MM.1S (cell line): ENCODE data around the gene GCLM.

Experiments used
- DNase-seq: peaks from one replicate; pipeline ENCODE4 v3.0.0-alpha.2; 2015
- H2AFZ ChIP-seq: fragments of 300-600 bp; sonication (generic); 2 replicates; pipeline ENCODE4 v1.6.0; 2016; ENCODE audit warnings: antibody characterized with exemption, low read length
- H3F3A ChIP-seq: fragments of 300-600 bp; sonication (generic); 2 replicates; pipeline ENCODE4 v1.6.1; 2016; ENCODE audit warnings: mild to moderate bottlenecking, antibody characterized with exemption, low read length, moderate library complexity, mixed read lengths; ENCODE audit not compliant: insufficient read depth
- H3K27ac ChIP-seq: fragments of 300-600 bp; sonication (generic); 2 replicates; pipeline ENCODE4 v1.5.1; 2016; ENCODE audit warnings: mild to moderate bottlenecking, low read length
- H3K27me3 ChIP-seq: fragments of 300-600 bp; sonication (generic); replicated peaks from 2 replicates; pipeline ENCODE4 v1.6.0; 2016; ENCODE audit warnings: low read length; ENCODE audit not compliant: insufficient read depth
- H3K36me3 ChIP-seq: fragments of 300-600 bp; sonication (generic); replicated peaks from 2 replicates; pipeline ENCODE4 v1.6.1; 2016; ENCODE audit warnings: mild to moderate bottlenecking, low read length, mixed read lengths; ENCODE audit not compliant: insufficient read depth
- H3K4me1 ChIP-seq: fragments of 300-600 bp; sonication (generic); 2 replicates; pipeline ENCODE4 v1.6.1; 2016; ENCODE audit warnings: low read length, mixed read lengths
- H3K4me2 ChIP-seq: fragments of 300-600 bp; sonication (generic); 2 replicates; pipeline ENCODE4 v1.6.0; 2016; ENCODE audit warnings: low read depth, low read length
- H3K4me3 ChIP-seq: fragments of 300-600 bp; sonication (generic); 2 replicates; pipeline ENCODE4 v1.5.1; 2016; ENCODE audit warnings: low read length, mixed read lengths
- H3K79me2 ChIP-seq: fragments of 300-600 bp; sonication (generic); 2 replicates; pipeline ENCODE4 v1.6.1; 2016; ENCODE audit warnings: mixed run types, low read length, mixed read lengths
- H3K9ac ChIP-seq: fragments of 300-600 bp; sonication (generic); 2 replicates; pipeline ENCODE4 v1.6.1; 2016; ENCODE audit warnings: low read length, mixed read lengths
- H3K9me2 ChIP-seq: fragments of 300-600 bp; sonication (generic); replicated peaks from 2 replicates; pipeline ENCODE4 v1.6.1; 2016; ENCODE audit warnings: mild to moderate bottlenecking, low read length, mixed read lengths; ENCODE audit not compliant: insufficient read depth
- H3K9me3 ChIP-seq: fragments of 300-600 bp; sonication (generic); replicated peaks from 2 replicates; pipeline ENCODE4 v1.6.1; 2016; ENCODE audit warnings: mild to moderate bottlenecking, low read length, mixed read lengths; ENCODE audit not compliant: insufficient read depth
- H4K20me1 ChIP-seq: fragments of 300-600 bp; sonication (generic); 2 replicates; pipeline ENCODE4 v1.6.1; 2016; ENCODE audit warnings: mild to moderate bottlenecking, low read length, moderate library complexity, mixed read lengths; ENCODE audit not compliant: insufficient read depth
- CTCF ChIP-seq: fragments of 300-600 bp; sonication (generic); IDR thresholded peaks from 2 replicates; pipeline ENCODE4 v1.5.1; 2016; ENCODE audit warnings: antibody characterized with exemption, low read length, mixed read lengths
- EZH2 ChIP-seq: fragments of 300-600 bp; sonication (generic); optimal IDR thresholded peaks from 2 replicates; pipeline ENCODE3; 2017; ENCODE audit warnings: low read depth, mild to moderate bottlenecking, antibody characterized with exemption, low read length, mixed read lengths
- EZH2phosphoT487 ChIP-seq: fragments of 300-600 bp; sonication (generic); IDR thresholded peaks from 2 replicates; pipeline ENCODE4 v1.6.1; 2018; ENCODE audit warnings: antibody characterized with exemption, low read length

Gene GCLM

DNA sequence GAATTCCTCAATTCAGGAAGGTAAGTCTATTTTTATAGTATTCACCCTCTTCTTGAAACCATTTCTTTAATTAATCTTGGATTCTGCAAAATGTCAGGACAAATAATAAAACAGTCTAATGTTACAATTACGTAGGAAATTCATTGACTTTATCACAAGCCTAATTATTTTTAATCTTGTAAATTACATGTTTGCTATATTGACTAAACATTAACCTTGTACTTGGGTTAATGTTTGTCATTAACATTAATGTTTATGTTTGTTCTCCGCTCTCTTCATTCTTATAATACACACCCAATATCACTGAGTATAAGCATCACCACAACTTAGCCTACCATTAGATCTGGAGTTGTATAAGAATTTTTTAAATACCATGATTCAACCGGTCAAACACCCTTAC lies 2.8 kb downstream of the GCLM start:
- Histone ChIP-seq H3K4me3 (no peak overlapping the region), H3K4me1 (peaks cover 4% of the 10 kb centered on the region; the same call in 1 of the 2 replicates), H3K79me2 (peaks cover 25% of the 10 kb centered on the region)

GRCh38 chr1:93905734-93906133 lies 3.5 kb downstream of the GCLM start:
- TF ChIP-seq EZH2 (no peak), CTCF (no peak), EZH2phosphoT487 (no peak)
- Histone ChIP-seq H2AFZ (no peak overlapping the region), H3K4me3 (no peak overlapping the region), H3K27ac (no peak overlapping the region), H3K36me3 (no peaks in the 10 kb centered on the region), H3K9ac (no peak overlapping the region), H3K4me1 (peaks cover 4% of the 10 kb centered on the region; the same call in 1 of the 2 replicates), H3K4me2 (no peak overlapping the region), H3K9me2 (no peaks in the 10 kb centered on the region), H4K20me1 (no peaks in the 10 kb centered on the region), H3K27me3 (no peaks in the 10 kb centered on the region), H3K9me3 (no peaks in the 10 kb centered on the region), H3K79me2 (peaks cover 25% of the 10 kb centered on the region), H3F3A (peaks cover 2% of the 10 kb centered on the region; the same call in 1 of the 2 replicates)
- DNase-seq: no peak

More for the DNA sequence above, 2.8 kb downstream of the GCLM start:
- H3K9me3 ChIP-seq: no peaks in the 10 kb centered on the region
- no peaks in the 10 kb centered on the region for H3K27me3 ChIP-seq
- no peaks in the 10 kb centered on the region for H4K20me1 ChIP-seq
- H3K9ac ChIP-seq: no peak overlapping the region
- DNase-seq: no peak
- no peaks in the 10 kb centered on the region for H3K36me3 ChIP-seq
- no peak overlapping the region for H3K4me2 ChIP-seq
- H3F3A ChIP-seq: peaks cover 2% of the 10 kb centered on the region; the same call in 1 of the 2 replicates
- TF ChIP-seq CTCF: no peak
- TF ChIP-seq EZH2: no peak
- no peak for TF ChIP-seq EZH2phosphoT487
- no peaks in the 10 kb centered on the region for H3K9me2 ChIP-seq
- no peak overlapping the region for H2AFZ ChIP-seq
- no peak overlapping the region for H3K27ac ChIP-seq

- H3K27ac ChIP-seq: no peak overlapping the region; the same call in 1 of the 2 replicates
- H3F3A ChIP-seq: peaks cover 2% of the 10 kb centered on the region; the same call in 1 of the 2 replicates
- H3K4me3 ChIP-seq: no peak overlapping the region
- H3K9me2 ChIP-seq: no peaks in the 10 kb centered on the region
- H4K20me1 ChIP-seq: no peaks in the 10 kb centered on the region
- H3K4me2 ChIP-seq: no peak overlapping the region
- no peaks in the 10 kb centered on the region for H3K27me3 ChIP-seq
- H3K36me3 ChIP-seq: no peaks in the 10 kb centered on the region
- TF ChIP-seq EZH2 (no peak), EZH2phosphoT487 (no peak), CTCF (no peak)
- H2AFZ ChIP-seq: no peak overlapping the region
- no peaks in the 10 kb centered on the region for H3K9me3 ChIP-seq
- DNase-seq: no peak
- peaks cover 25% of the 10 kb centered on the region for H3K79me2 ChIP-seq
- H3K4me1 ChIP-seq: peaks cover 4% of the 10 kb centered on the region; the same call in 1 of the 2 replicates
- no peak overlapping the region for H3K9ac ChIP-seq
Observed at GRCh38 chr1:93905051-93905450, 4.2 kb downstream of the GCLM start.
